ENCODE measurements around the gene EEF2KMT. TPM values are rescaled to one million over a fixed set of nuclear protein-coding genes. Genes with fewer than 3 reads are reported as not detected.

EEF2KMT gene
- total and polyA plus RNA-seq, 2 of the 13 experiments (the other 11 are each of a cell fraction or from before 2014, with no cell fraction given), result 10.7 to 26.9 TPM

DNA sequence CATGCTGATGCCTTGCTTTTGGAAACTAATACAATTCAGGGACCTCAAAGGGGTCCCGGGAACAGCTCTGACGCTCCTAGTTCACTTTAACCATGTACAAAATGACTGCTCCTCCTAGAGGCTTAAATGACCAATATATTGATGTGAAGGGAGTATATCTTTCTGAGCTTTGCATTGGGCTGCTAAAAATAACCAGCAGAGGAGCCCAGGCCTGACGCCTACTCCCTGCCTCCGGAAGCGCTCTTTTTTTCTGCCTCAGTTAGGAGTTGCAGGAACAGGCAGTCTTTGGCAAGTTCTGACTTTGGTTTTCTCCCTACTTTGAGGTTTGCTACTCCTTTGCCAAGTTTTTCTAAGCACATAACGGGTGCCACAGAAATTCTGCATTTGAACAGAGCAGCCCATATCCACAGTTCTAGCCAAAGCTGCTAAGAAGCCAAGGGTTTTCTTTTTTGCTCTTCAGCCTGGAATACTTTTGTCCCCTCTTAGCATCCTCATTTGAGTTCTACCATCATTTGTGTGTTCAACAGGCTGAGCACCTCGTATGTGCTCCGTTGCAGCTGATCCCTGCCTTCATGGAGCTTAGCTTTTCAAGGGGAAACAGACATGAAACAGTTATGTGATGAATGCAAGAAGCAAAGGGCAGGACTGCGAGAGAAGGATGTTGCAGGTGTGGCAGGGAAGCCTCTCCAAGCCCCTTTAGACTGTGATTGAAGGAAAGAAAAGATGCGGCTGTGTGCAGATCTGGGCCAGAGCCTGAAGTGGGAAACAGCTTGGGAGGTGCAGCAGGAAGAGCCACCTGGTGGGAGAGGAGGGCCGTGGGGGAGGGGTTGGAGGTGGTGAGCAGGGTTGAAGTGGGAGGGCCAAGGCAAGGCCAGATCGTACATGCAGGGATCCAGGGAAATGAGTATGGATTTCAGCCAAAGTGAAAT lies 61.1 kb downstream of the EEF2KMT start (continued):
- no peak for TF ChIP-seq RFXAP (CRISPR knock-in tag; IDR thresholded peaks at IDR 0.05; ENCODE audit: borderline replicate concordance)
- TF ChIP-seq NBN (conservative IDR thresholded peaks at IDR 0.05), result no peak
- TF ChIP-seq ZNF883 (CRISPR knock-in tag; IDR thresholded peaks at IDR 0.05; ENCODE audit: not compliant biosample characterization), result no peak
- TF ChIP-seq SP5 (CRISPR knock-in tag; IDR thresholded peaks at IDR 0.05; ENCODE audit: borderline replicate concordance, low read depth), result peak; percentile 46
- TF ChIP-seq ZFP62 (CRISPR knock-in tag; IDR thresholded peaks at IDR 0.05), result no peak
- no peak for TF ChIP-seq PAWR (CRISPR knock-in tag; IDR thresholded peaks at IDR 0.05; ENCODE audit: borderline replicate concordance)
- TF ChIP-seq SPEN (CRISPR knock-in tag; IDR thresholded peaks at IDR 0.05; ENCODE audit: low read depth), result peak; percentile 32; the same call in 1 of the 2 replicates
- no peak for TF ChIP-seq HES4 (CRISPR knock-in tag; IDR thresholded peaks at IDR 0.05; ENCODE audit: borderline replicate concordance)
- TF ChIP-seq ZNF614 (CRISPR knock-in tag; IDR thresholded peaks at IDR 0.05; ENCODE audit: borderline replicate concordance), result no peak
- no peak for TF ChIP-seq ZNF383 (CRISPR knock-in tag; IDR thresholded peaks at IDR 0.05; ENCODE audit: borderline replicate concordance)
- peak; percentile 60; the same call in 1 of the 2 replicates for TF ChIP-seq ZMYM2 (CRISPR knock-in tag; IDR thresholded peaks at IDR 0.05)
- TF ChIP-seq PHF20 (CRISPR knock-in tag; IDR thresholded peaks at IDR 0.05), result no peak
- TF ChIP-seq MAZ (IDR thresholded peaks at IDR 0.05; ENCODE audit: borderline replicate concordance, low read depth, low read length), result no peak
- 0 out of 2 replicates have a peak, but pooled peaks have one; percentile 16 for TF ChIP-seq MAZ (CRISPR knock-in tag; IDR thresholded peaks at IDR 0.05; ENCODE audit: low read depth)
- TF ChIP-seq PHF21A (CRISPR knock-in tag; IDR thresholded peaks at IDR 0.05), result no peak; the same call in 1 of the 2 replicates
- 0 out of 2 replicates have a peak, but pooled peaks have one; percentile 28 for TF ChIP-seq UBTF (CRISPR knock-in tag; IDR thresholded peaks at IDR 0.05)
- no peak for TF ChIP-seq REXO4 (CRISPR knock-in tag; IDR thresholded peaks at IDR 0.05; ENCODE audit: borderline replicate concordance)
- TF ChIP-seq ZHX1 (CRISPR knock-in tag; IDR thresholded peaks at IDR 0.05; ENCODE audit: low read depth), result no peak
- TF ChIP-seq HOXA5 (CRISPR knock-in tag; IDR thresholded peaks at IDR 0.05), result no peak
- no peak; the same call in 1 of the 2 replicates for TF ChIP-seq MXD1 (CRISPR knock-in tag; IDR thresholded peaks at IDR 0.05)
- TF ChIP-seq TEAD2 (CRISPR knock-in tag; IDR thresholded peaks at IDR 0.05), result no peak
- TF ChIP-seq ZFX (CRISPR knock-in tag; IDR thresholded peaks at IDR 0.05; ENCODE audit: low read depth), result peak; percentile 54
- no peak for TF ChIP-seq ZZZ3 (CRISPR knock-in tag; IDR thresholded peaks at IDR 0.05; ENCODE audit: borderline replicate concordance)
